MM.1S (cell line): ENCODE results near the gene MTREX.

Experiments
- CTCF ChIP-seq: fragments of 300-600 bp; sonication (generic); IDR thresholded peaks from 2 replicates; pipeline ENCODE4 v1.5.1; 2016; ENCODE audit warnings: antibody characterized with exemption, low read length, mixed read lengths
- EZH2 ChIP-seq: fragments of 300-600 bp; sonication (generic); optimal IDR thresholded peaks from 2 replicates; pipeline ENCODE3; 2017; ENCODE audit warnings: low read depth, mild to moderate bottlenecking, antibody characterized with exemption, low read length, mixed read lengths

- no peak for TF ChIP-seq CTCF
- no peak for TF ChIP-seq EZH2
Measured at GRCh38 chr5:55459572-55459971, 151.8 kb downstream of the MTREX start.
